Lower lobe of right lung (tissue), 2 donors: Measurements from ENCODE around the gene HS3ST2. TPM values are rescaled to one million over a fixed set of nuclear protein-coding genes. Genes with fewer than 3 reads are reported as not detected.
A peak's percentile ranks its signal among the peaks of the same experiment; 100 is the strongest.
"Not testable (repeated sequence)": the region's sequence is repeated elsewhere in the genome, so short reads cannot be mapped to it uniquely, and the experiment has no call there.

Experiments
- ATAC-seq, 2 donors: fragments of 200-7000 bp; cut with Tn5 transposase; one replicate each; pipeline ENCODE4 v1.9.1; 2020 to 2022; ENCODE audit warnings: mild to moderate bottlenecking in 2 of 2, moderate library complexity in 2 of 2
- DNase-seq: peaks from one replicate; pipeline ENCODE4 v3.0.0-alpha.2; 2020
- H3K27ac ChIP-seq: fragments of 200-600 bp; one replicate; pipeline ENCODE4 v1.8.0; 2022
- H3K27me3 ChIP-seq: fragments of 200-600 bp; one replicate; pipeline ENCODE4 v1.8.0; 2022; ENCODE audit warnings: low read depth
- H3K36me3 ChIP-seq: fragments of 200-600 bp; one replicate; pipeline ENCODE4 v1.8.0; 2022; ENCODE audit warnings: mild to moderate bottlenecking
- H3K4me1 ChIP-seq: fragments of 200-600 bp; one replicate; pipeline ENCODE4 v1.8.0; 2022
- H3K4me3 ChIP-seq: fragments of 200-600 bp; one replicate; pipeline ENCODE4 v1.8.0; 2022; ENCODE audit warnings: mild to moderate bottlenecking
- H3K9me3 ChIP-seq: fragments of 200-600 bp; one replicate; pipeline ENCODE4 v1.8.0; 2022
- intact Hi-C: fragments of 100-400 bp; cut with DNase I; formaldehyde crosslinking; loops from one replicate; pipeline ENCODE4 v1.11.0; 2022
- total RNA-seq: library from RNA; stranded (reverse); fragmentation: NEBNext Ultra II Directional; extraction: Animal tissue kit (Norgen Biotek cat#: 25700); gene quantifications from one replicate; pipeline ENCODE4 v1.2.1, GENCODE V29; 2021
- TF ChIP-seq, protein P1 (sequence below): fragments of 200-600 bp; IDR thresholded peaks from one replicate; pipeline ENCODE4 v1.8.0; 2022; ENCODE audit warnings: antibody characterized with exemption, mild to moderate bottlenecking
- donor health status: DM: no; HTN: yes; CAD: no; lungs with severe emphysema.

The HS3ST2 gene
- total RNA-seq, 1 donor from 2014 or later: 4.8 TPM

DNA sequence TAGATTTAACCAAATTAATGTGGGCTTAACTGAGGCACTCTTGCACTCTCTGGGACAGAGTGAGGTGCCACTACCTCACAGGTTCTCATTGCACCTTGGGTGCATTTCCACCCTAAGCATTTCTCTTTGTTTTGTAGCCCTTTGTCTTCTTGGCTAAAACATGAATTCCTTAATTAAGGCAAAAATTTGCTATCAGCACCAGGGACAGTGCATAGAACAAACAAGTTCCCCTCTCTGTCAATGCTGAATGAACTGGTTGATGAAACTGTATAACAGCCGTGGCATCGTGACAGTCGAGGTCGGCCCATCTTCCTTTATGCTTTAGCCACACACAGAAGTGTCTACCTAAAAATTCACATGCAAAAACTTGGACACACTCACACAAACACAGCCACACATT lies 74.8 kb downstream of the HS3ST2 start:
- intact Hi-C loops: no loop called here
- DNase-seq (no peak), ATAC-seq (no peak)
- H3K9me3 ChIP-seq: no peaks in the 10 kb centered on the region
- no peaks in the 10 kb centered on the region for H3K36me3 ChIP-seq
- no peak overlapping the region for H3K4me3 ChIP-seq
- no peaks in the 10 kb centered on the region for H3K4me1 ChIP-seq
- TF ChIP-seq, protein P1, sequence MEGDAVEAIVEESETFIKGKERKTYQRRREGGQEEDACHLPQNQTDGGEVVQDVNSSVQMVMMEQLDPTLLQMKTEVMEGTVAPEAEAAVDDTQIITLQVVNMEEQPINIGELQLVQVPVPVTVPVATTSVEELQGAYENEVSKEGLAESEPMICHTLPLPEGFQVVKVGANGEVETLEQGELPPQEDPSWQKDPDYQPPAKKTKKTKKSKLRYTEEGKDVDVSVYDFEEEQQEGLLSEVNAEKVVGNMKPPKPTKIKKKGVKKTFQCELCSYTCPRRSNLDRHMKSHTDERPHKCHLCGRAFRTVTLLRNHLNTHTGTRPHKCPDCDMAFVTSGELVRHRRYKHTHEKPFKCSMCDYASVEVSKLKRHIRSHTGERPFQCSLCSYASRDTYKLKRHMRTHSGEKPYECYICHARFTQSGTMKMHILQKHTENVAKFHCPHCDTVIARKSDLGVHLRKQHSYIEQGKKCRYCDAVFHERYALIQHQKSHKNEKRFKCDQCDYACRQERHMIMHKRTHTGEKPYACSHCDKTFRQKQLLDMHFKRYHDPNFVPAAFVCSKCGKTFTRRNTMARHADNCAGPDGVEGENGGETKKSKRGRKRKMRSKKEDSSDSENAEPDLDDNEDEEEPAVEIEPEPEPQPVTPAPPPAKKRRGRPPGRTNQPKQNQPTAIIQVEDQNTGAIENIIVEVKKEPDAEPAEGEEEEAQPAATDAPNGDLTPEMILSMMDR: no peak
- peaks cover 2% of the 10 kb centered on the region for H3K27me3 ChIP-seq
- no peak overlapping the region for H3K27ac ChIP-seq

DNA sequence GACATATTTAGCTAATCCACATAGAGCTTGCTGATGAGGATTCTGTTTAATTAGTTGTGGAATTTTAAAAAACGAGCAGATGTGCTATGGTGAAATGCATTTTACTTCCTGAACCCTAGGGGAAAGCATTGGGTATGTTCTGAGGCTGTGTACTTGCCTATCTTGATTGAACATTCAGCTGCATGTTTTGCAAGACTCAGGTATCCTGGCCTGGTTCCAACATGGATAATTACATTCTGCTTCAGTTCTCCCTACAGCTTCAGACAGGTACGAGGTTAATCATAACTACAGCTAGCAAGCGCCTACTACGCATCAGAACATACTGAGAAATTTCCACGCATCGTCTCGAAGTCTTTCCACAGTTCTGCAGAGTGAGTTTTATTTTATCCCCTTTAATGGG lies 77.0 kb downstream of the HS3ST2 start:
- H3K27me3 ChIP-seq: peaks cover 19% of the 10 kb centered on the region
- H3K4me1 ChIP-seq: no peaks in the 10 kb centered on the region
- TF ChIP-seq, protein P1: no peak
- ATAC-seq: no peak
- H3K9me3 ChIP-seq: no peaks in the 10 kb centered on the region
- intact Hi-C loops: no loop called here
- no peak overlapping the region for H3K27ac ChIP-seq
- H3K36me3 ChIP-seq: no peaks in the 10 kb centered on the region
- H3K4me3 ChIP-seq: no peak overlapping the region
- no peak for DNase-seq

DNA sequence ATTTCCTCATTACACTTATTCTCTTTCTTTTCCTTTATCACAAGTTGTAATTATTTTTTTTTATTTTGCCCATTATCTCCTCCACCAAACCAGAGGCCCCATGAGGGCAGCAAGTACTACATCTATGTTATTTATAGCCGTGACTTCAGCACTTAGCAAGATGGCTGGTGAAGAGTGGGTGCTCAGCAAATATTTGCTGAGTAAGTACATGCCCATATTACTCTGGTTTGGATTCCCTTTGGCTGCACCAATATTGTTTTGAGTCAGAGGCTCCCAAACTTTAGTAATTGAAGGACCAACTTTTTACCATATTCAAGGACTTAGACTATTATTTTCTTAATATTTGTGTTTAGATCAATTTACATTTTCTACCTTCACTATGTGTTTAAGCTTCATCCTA lies 83.2 kb downstream of the HS3ST2 start:
- H3K36me3 ChIP-seq: no peaks in the 10 kb centered on the region
- no peak overlapping the region for H3K4me3 ChIP-seq
- H3K27me3 ChIP-seq: peaks cover 31% of the 10 kb centered on the region
- intact Hi-C loops: no loop called here
- no peaks in the 10 kb centered on the region for H3K9me3 ChIP-seq
- DNase-seq: no peak
- H3K4me1 ChIP-seq: no peaks in the 10 kb centered on the region
- no peak for ATAC-seq
- TF ChIP-seq, protein P1: no peak
- no peak overlapping the region for H3K27ac ChIP-seq

DNA sequence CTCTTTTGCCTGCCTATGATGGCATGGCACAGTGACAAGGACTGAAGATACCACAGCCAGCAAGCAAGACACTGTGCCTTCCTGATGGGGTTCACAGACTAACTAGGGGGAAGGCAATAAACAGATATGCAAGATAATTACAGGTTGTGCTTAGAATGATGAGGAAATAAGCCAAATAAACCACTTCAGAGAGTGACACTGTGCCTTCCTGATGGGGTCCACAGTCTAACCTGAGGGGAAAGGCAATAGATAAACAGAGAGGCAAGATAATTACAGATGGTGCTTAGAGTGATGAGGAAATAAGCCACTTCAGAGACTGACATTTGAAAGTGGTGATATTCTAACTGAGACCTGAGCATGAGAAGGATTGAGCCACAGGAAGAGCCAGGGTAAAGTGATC lies 84.2 kb downstream of the HS3ST2 start:
- Histone ChIP-seq H3K4me3 (no peak overlapping the region), H3K9me3 (no peaks in the 10 kb centered on the region), H3K27me3 (peaks cover 31% of the 10 kb centered on the region), H3K27ac (no peak overlapping the region), H3K4me1 (no peaks in the 10 kb centered on the region), H3K36me3 (no peaks in the 10 kb centered on the region)
- DNase-seq (no peak), ATAC-seq (no peak)
- TF ChIP-seq, protein P1: no peak
- intact Hi-C loops: no loop called here

DNA sequence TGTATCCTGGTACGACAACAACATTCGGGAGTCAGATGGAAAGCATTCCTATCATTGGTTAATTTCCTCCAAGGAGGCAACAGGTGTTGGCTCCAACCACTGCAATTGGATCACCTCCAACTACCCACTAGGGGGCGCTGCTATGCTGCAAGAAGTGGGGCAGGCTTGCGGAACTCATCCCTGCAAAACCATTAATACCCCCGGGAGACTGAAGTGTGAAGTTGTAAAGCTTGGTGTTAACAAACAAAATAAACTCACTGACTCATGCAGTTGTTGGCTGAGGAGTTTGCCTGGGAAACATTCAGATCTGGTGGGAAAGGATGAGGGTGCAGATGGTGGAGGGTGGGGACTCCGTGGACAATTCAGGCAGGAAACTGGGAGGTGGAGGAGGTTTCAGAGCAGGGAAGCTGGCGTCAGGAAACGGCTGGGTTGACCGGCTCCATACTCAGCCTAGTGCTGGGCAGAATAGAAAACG lies 84.9 kb downstream of the HS3ST2 start:
- peak; percentile 67 for DNase-seq
- Histone ChIP-seq H3K4me1 (no peaks in the 10 kb centered on the region), H3K27me3 (peaks cover 35% of the 10 kb centered on the region), H3K27ac (no peak overlapping the region), H3K9me3 (no peaks in the 10 kb centered on the region), H3K36me3 (no peaks in the 10 kb centered on the region), H3K4me3 (no peak overlapping the region)
- TF ChIP-seq, protein P1: peak; percentile 79
- intact Hi-C loops: no loop called here
- peak; percentile 77 to 81 for ATAC-seq

DNA sequence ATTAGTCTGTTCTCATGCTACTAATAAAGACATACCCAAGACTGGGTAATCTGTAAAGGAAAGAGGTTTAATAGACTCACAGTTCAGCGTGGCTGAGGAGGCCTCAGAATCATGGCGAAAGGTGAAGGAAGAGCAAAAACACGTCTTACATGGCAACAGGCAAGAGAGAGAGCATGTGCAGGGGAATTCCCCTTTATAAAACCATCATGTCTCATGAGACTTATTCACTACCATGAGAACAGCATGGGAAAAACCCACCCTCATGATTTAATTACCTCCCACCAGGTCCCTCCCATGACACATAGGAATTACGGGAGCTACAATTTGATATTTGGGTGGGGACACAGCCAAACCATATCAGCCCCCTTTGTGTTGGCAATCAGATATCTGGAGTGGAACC lies 85.6 kb downstream of the HS3ST2 start:
- ATAC-seq, H3K4me3 ChIP-seq, H3K27ac ChIP-seq, intact Hi-C loops, H3K36me3 ChIP-seq, DNase-seq, H3K9me3 ChIP-seq, H3K4me1 ChIP-seq: not testable (repeated sequence)
- H3K27me3 ChIP-seq: peaks cover 30% of the 10 kb centered on the region
